ENCODE data around the gene EDDM3A.

The EDDM3A gene

GRCh38 chr14:20789230-20789813 lies 43.6 kb downstream of the EDDM3A start:
- no peak for DNase-seq (ENCODE audit: low read depth)

GRCh38 chr14:20790464-20791116 lies 44.9 kb downstream of the EDDM3A start:
- no peak for DNase-seq (ENCODE audit: low read depth)

GRCh38 chr14:20791187-20791586 lies 45.5 kb downstream of the EDDM3A start:
- no peak for DNase-seq (ENCODE audit: low read depth)

GRCh38 chr14:20791597-20791996 lies 45.9 kb downstream of the EDDM3A start:
- DNase-seq (ENCODE audit: low read depth) = no peak

- no peak for DNase-seq (ENCODE audit: low read depth)
These were observed 46.9 kb downstream of the EDDM3A start for GRCh38 chr14:20792556-20792955.

DNA sequence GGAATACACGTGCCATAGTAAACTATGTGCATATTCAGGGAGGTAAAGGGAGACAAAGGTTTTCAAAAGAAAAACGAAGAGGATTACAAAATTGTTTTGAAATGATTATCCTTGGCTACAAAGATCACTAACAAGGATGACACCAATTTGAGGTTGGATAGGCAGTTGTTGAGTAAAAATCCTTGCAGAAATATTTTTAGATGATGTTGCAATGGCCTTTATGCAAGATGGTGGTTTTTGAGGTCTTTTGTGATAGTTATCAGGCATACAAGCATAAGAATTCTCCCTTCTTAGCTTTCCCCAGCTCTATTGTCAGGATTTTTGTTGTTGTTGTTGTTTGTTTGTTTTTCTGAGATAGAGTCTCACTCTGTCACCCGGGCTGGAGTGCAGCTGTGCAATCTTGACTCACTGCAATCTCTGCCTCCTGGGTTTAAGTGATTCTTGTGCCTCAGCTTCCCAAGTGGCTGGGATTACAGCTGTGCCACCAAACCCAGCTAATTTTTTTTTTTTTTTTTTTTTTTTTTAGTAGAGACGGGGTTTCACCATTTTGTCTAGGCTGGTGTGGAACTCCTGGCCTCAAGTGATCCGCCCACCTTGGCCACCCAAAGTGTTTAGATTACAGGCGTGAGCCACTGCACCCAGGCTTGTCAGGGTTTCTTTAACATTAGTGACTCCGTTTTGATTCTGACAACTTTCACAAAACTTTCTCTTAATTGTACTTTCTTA lies 49.1 kb downstream of the EDDM3A start:
- no peak for DNase-seq (ENCODE audit: low read depth)

- DNase-seq (ENCODE audit: low read depth) = no peak
These were observed 51.5 kb downstream of the EDDM3A start for GRCh38 chr14:20797164-20797563.
